Gastrocnemius medialis (tissue), 4 donors: ENCODE measurements around the gene ZNF783. TPM values are rescaled to one million over a fixed set of nuclear protein-coding genes. Genes with fewer than 3 reads are reported as not detected.

Experiments used
- ATAC-seq, 2 donors: fragments of 150-250 bp; one replicate each; pipeline ENCODE4 v1.9.1; 2016
- DNase-seq, 2 donors: peaks; one replicate each; pipeline ENCODE4 v3.0.0-alpha.2; 2019
- H3K27ac ChIP-seq, 4 donors: fragments of 200-600 bp; sonication (generic); 1 replicate in 1 of 4; 2 replicates in 3 of 4; pipeline ENCODE4 v1.5.1; 2016 to 2018; ENCODE audit warnings: mild to moderate bottlenecking in 2 of 4, moderate library complexity in 1 of 4
- H3K27me3 ChIP-seq, 3 donors: fragments of 200-600 bp; sonication (generic) in 2 of 3; 1 replicate in 1 of 3; 2 replicates in 2 of 3; pipeline versions ENCODE4 v1.5.1 to v1.6.0; 2016 to 2019; ENCODE audit warnings: mild to moderate bottlenecking in 1 of 3, moderate library complexity in 1 of 3
- H3K36me3 ChIP-seq, 2 donors: fragments of 200-600 bp; sonication (generic) in 1 of 2; one replicate each; pipeline ENCODE4 v1.5.1; 2017 to 2018
- H3K4me1 ChIP-seq, 2 donors: fragments of 200-600 bp; sonication (generic) in 1 of 2; one replicate each; pipeline ENCODE4 v1.5.1; 2016 to 2017; ENCODE audit warnings: mild to moderate bottlenecking in 2 of 2
- H3K4me3 ChIP-seq, 4 donors: fragments of 200-600 bp; sonication (generic) in 3 of 4; 1 replicate in 1 of 4; 2 replicates in 3 of 4; pipeline ENCODE4 v1.5.1; 2016 to 2019; ENCODE audit warnings: mild to moderate bottlenecking in 2 of 4
- H3K9me3 ChIP-seq, 3 donors: fragments of 200-600 bp; sonication (generic) in 2 of 3; 1 replicate in 1 of 3; 2 replicates in 2 of 3; pipeline ENCODE4 v1.5.1; 2016 to 2019
- POLR2A ChIP-seq, 2 donors: fragments of 450-650 bp; IDR thresholded peaks; one replicate each; pipeline ENCODE4 v1.6.1; 2017; ENCODE audit warnings: antibody characterized with exemption in 2 of 2, mild to moderate bottlenecking in 2 of 2, moderate library complexity in 2 of 2
- in situ Hi-C, 4 donors: fragments of 200-750 bp; cut with MboI; loops; one replicate each; pipeline versions ENCODE4 v1.15.0 to v1.8.0; 2017; ENCODE audit warnings: low sequenced_read_pairs in 4 of 4
- intact Hi-C: fragments of 100-400 bp; cut with DNase I; formaldehyde crosslinking; loops from one replicate; pipeline ENCODE4 v1.15.1; 2023; ENCODE audit warnings: low total_unique reads
- total RNA-seq, 4 donors: library from RNA; depleted of rRNA; stranded (reverse); fragments of >200 nt; gene quantifications; one replicate each; pipeline versions ENCODE4 v1.1.0 to v1.2.3, GENCODE V29; 2016
- TF ChIP-seq, protein P1 (sequence below), 5 experiments: fragments of 450-650 bp in 3 of 5; fragments of 200-600 bp in 2 of 5; sonication (generic) in 2 of 5; IDR thresholded peaks in 4 of 5; conservative IDR thresholded peaks in 1 of 5; 1 replicate in 4 of 5; 2 replicates in 1 of 5; pipeline ENCODE4 v1.5.1; 2016 to 2019; ENCODE audit warnings: antibody characterized with exemption in 5 of 5, mild to moderate bottlenecking in 3 of 5, moderate library complexity in 3 of 5

Gene ZNF783
- total RNA-seq, 4 donors from 2014 or later = 3.4 to 7.1 (median 5.5) TPM

DNA sequence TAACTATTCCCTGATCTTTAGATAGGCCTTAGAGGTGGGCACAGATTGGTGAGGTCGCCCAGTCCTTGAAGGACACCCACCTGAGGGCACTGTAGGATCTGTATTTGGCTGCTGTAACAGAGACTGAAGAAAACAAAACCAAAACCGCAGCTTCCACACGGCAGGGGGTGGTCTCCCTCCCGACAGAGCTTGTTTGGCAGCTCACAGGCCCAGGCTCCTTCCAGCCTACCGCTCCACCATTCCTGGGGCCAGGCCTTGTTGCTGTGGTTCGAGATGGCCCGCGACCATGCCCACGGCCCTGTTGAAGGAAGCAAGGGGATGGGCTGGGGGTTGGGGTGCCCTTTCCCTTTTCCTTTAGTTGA is 30.4 kb downstream of the ZNF783 start:
- in situ Hi-C loops = no loop called here
- no peaks in the 10 kb centered on the region for H3K27me3 ChIP-seq
- intact Hi-C loops = no loop called here
- no peak overlapping the region for H3K27ac ChIP-seq
- H3K4me3 ChIP-seq = no peak overlapping the region
- H3K9me3 ChIP-seq = no peaks in the 10 kb centered on the region
- H3K4me1 ChIP-seq = no peaks in the 10 kb centered on the region
- ATAC-seq (no peak), DNase-seq (no peak)
- peaks cover 0 to 34% of the 10 kb centered on the region in 2 donors for H3K36me3 ChIP-seq
- TF ChIP-seq POLR2A (IDR thresholded peaks at IDR 0.05) = no peak

DNA sequence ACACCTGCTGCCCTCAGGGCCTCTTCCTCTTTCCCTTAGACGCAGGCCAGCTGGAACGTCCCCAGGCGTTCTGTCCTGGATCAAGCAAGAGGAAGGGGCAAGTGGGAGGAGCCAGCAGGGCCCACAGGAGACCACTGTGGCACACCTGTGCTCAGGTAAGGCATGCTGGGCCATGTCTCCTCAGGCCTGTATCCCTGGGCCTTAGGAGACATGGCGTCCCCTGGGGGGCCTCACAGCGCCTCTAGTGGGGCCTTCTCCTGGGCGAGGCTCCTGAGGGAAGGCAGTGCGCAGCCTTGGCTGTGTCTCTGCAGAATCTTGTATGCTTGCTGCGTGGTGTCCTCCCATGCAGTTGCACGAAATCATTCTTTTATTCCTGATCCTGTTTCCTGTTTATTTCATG is 31.3 kb downstream of the ZNF783 start:
- DNase-seq (no peak), ATAC-seq (no peak)
- in situ Hi-C loops = no loop called here
- TF ChIP-seq, protein P1, sequence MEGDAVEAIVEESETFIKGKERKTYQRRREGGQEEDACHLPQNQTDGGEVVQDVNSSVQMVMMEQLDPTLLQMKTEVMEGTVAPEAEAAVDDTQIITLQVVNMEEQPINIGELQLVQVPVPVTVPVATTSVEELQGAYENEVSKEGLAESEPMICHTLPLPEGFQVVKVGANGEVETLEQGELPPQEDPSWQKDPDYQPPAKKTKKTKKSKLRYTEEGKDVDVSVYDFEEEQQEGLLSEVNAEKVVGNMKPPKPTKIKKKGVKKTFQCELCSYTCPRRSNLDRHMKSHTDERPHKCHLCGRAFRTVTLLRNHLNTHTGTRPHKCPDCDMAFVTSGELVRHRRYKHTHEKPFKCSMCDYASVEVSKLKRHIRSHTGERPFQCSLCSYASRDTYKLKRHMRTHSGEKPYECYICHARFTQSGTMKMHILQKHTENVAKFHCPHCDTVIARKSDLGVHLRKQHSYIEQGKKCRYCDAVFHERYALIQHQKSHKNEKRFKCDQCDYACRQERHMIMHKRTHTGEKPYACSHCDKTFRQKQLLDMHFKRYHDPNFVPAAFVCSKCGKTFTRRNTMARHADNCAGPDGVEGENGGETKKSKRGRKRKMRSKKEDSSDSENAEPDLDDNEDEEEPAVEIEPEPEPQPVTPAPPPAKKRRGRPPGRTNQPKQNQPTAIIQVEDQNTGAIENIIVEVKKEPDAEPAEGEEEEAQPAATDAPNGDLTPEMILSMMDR (IDR thresholded peaks at IDR 0.05 in 4 of 5, conservative IDR thresholded peaks at IDR 0.05 in 1 of 5) = no peak
- no peak for TF ChIP-seq POLR2A (IDR thresholded peaks at IDR 0.05)
- Histone ChIP-seq H3K4me1 (no peaks in the 10 kb centered on the region), H3K4me3 (no peak overlapping the region), H3K9me3 (no peaks in the 10 kb centered on the region), H3K36me3 (peaks cover 0 to 34% of the 10 kb centered on the region in 2 donors), H3K27ac (no peak overlapping the region), H3K27me3 (no peaks in the 10 kb centered on the region)
- intact Hi-C loops = no loop called here

DNA sequence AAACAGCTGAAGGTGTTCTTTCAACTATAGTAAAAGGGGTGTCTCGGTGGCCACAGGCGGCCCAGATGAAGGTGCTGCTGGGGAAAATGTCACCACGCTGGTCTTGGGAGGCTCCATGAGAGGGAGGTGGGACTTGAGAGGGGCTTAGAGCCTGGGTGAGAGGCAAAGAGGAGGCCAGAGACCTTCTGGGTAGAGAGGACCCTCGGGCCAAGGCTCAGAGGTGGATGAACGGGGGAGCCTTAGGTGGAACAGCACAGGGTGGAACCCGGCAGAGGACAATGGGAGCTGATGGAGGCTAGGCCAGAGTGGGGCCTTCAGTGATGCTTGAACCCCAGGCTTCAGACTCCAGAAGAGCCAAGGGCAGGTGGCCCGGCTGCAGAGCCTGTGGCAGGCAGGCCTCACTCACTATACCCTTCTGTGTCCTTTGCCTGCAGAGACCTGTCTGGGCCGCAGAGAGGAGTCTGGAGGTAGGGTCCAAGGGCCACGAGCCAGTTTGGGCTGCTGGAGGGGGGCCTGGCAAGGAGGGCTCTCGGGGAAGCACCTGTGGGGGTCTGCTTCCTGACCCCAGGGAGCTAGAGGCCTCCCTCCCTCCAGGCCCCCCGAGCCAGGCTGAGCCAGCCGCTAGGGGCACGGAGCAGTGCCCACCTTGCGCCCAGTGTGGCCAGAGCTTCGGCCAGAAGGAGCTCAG is 32.1 kb downstream of the ZNF783 start:
- no peak overlapping the region for H3K27ac ChIP-seq
- DNase-seq = no peak
- peaks cover 0 to 28% of the 10 kb centered on the region in 2 donors for H3K36me3 ChIP-seq
- no peaks in the 10 kb centered on the region for H3K27me3 ChIP-seq
- intact Hi-C loops (no loop called here), in situ Hi-C loops (no loop called here)
- ATAC-seq = no peak
- TF ChIP-seq, protein P1 (IDR thresholded peaks at IDR 0.05 in 4 of 5, conservative IDR thresholded peaks at IDR 0.05 in 1 of 5) = no peak
- no peak for TF ChIP-seq POLR2A (IDR thresholded peaks at IDR 0.05)
- no peaks in the 10 kb centered on the region for H3K9me3 ChIP-seq
- H3K4me1 ChIP-seq = no peaks in the 10 kb centered on the region
- no peak overlapping the region for H3K4me3 ChIP-seq

DNA sequence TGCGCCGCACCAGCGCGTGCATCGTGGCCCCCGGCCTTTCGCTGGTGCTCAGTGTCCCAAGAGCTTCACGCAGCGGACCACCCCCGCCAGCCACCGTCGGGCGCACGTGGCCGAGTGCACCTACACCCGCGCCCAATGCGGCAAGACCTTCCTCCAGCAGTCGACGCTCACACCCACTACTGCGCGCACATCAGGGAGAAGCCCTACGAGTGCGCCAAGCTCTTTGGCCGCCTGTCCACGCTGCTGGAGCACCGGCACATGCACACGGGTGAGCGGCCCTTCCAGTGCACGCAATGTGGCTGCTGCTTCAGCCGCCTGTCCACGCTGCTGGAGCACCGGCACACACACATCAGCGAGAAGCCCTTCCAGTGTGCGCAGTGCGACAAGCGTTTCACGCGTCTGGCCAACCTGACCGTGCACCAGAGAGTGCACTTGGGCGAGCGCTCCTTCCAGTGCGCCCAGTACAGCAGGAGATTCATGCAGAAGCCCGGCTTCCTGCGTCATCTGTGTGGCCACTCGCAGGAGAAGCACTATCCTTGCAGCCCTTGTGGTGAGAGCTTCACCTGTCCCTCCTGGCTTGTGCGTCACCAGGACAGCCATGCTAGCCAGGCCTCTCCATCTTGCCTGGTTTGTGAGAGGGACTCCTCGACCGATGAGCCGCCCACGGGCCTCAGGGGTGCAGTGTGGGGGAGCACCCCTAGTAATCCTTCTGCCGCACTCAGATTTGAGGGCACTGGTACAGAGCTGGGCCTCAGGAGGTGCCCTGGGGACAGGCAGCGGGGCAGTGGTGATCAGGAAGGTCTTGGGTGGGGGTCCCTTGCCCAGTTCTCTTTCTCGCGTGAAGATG is 32.9 kb downstream of the ZNF783 start:
- H3K4me3 ChIP-seq = no peak overlapping the region
- H3K36me3 ChIP-seq = peaks cover 0 to 21% of the 10 kb centered on the region in 2 donors
- no peaks in the 10 kb centered on the region for H3K4me1 ChIP-seq
- H3K27ac ChIP-seq = no peak overlapping the region
- intact Hi-C loops (no loop called here), in situ Hi-C loops (no loop called here)
- no peaks in the 10 kb centered on the region for H3K9me3 ChIP-seq
- DNase-seq (no peak), ATAC-seq (no peak)
- H3K27me3 ChIP-seq = no peaks in the 10 kb centered on the region
- TF ChIP-seq, protein P1 (IDR thresholded peaks at IDR 0.05 in 4 of 5, conservative IDR thresholded peaks at IDR 0.05 in 1 of 5) = no peak
- TF ChIP-seq POLR2A (IDR thresholded peaks at IDR 0.05) = no peak

DNA sequence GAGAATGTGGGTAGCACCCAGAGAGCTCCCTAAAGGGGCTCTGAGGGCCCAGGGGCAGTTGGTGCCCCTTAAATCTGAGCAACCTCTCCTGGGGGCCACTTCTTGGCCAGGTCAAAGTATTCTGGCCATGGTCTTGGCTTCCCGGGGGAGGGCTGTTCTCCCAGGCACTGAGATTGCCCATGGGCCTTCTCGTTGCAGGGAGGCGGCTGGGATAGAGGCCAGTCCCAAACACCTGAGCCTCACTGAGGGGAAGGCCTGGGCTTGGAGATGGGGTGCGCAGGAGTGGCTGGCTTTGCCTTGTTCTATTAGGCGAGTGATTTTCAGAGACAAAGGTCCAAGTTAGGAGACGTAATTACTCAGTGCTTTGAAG is 33.5 kb downstream of the ZNF783 start:
- intact Hi-C loops = no loop called here
- Histone ChIP-seq H3K9me3 (no peaks in the 10 kb centered on the region), H3K4me1 (no peaks in the 10 kb centered on the region), H3K27me3 (no peaks in the 10 kb centered on the region), H3K36me3 (peaks cover 0 to 21% of the 10 kb centered on the region in 2 donors), H3K27ac (no peak overlapping the region), H3K4me3 (no peak overlapping the region)
- in situ Hi-C loops = no loop called here
- ATAC-seq (no peak), DNase-seq (no peak)
- TF ChIP-seq, protein P1 (IDR thresholded peaks at IDR 0.05 in 4 of 5, conservative IDR thresholded peaks at IDR 0.05 in 1 of 5) = no peak
- no peak for TF ChIP-seq POLR2A (IDR thresholded peaks at IDR 0.05)
